ENCODE measurements around the gene AADACL2.

- no peak for TF ChIP-seq CTCF (IDR thresholded peaks at IDR 0.05)
- TF ChIP-seq POLR2A (IDR thresholded peaks at IDR 0.05), result no peak
Observed at GRCh38 chr3:151774910-151775309, 41.2 kb downstream of the AADACL2 start.

Data from heart left ventricle (tissue), 13 donors.